ENCODE measurements around the gene NTF3. TPM values are rescaled to one million over a fixed set of nuclear protein-coding genes. Genes with fewer than 3 reads are reported as not detected.

Gene NTF3
- total and polyA plus RNA-seq, 2 of the 8 experiments (the other 6 are each of a cell fraction or from before 2014, with no cell fraction given): 1.4 to 2.3 TPM

GRCh38 chr12:5494343-5494742 is 62.4 kb downstream of the NTF3 start (continued):
- TF ChIP-seq SP2 (IDR thresholded peaks at IDR 0.05; ENCODE audit: low read length) (no peak), SIRT6 (IDR thresholded peaks at IDR 0.05; ENCODE audit: low read length) (no peak), CBX8 (IDR thresholded peaks at IDR 0.05; ENCODE audit: borderline replicate concordance, low read depth, low read length) (no peak), POLR2AphosphoS5 (IDR thresholded peaks at IDR 0.05; ENCODE audit: low read depth, low read length) (no peak), TCF12 (IDR thresholded peaks at IDR 0.05; ENCODE audit: low read depth, low read length) (no peak), YY1 (IDR thresholded peaks at IDR 0.05; ENCODE audit: low read depth, low read length) (no peak)
